Activated B cell treated with CpG ODN at 0.5 μM for 24 hours (primary cell): ENCODE measurements around the gene TGM1. TPM values are rescaled to one million over a fixed set of nuclear protein-coding genes. Genes with fewer than 3 reads are reported as not detected.

Source experiments
- ATAC-seq: fragments of 200-7000 bp; cut with Tn5 transposase; one replicate; pipeline ENCODE4 v1.10.0; 2021; ENCODE audit warnings: low read depth, mild to moderate bottlenecking, moderate library complexity
- CTCF ChIA-PET: fragments of 350-600 bp; sonication (Branson Sonifier 250); formaldehyde crosslinking; loops from one replicate; lab custom pipeline; 2021; ENCODE audit warnings: antibody characterized with exemption; lab: Charles Lee
- POLR2A ChIA-PET: fragments of 350-600 bp; sonication (Branson Sonifier 250); formaldehyde crosslinking; loops from one replicate; lab custom pipeline; 2021; ENCODE audit warnings: antibody characterized with exemption; lab: Charles Lee
- DNase-seq: peaks from one replicate; pipeline ENCODE4 v3.0.0; 2022
- H3K27ac Mint-ChIP-seq: one replicate; pipeline ENCODE4 v1.8.0; 2020; ENCODE audit warnings: mixed read lengths
- H3K27me3 Mint-ChIP-seq: one replicate; pipeline ENCODE4 v1.8.0; 2021; ENCODE audit warnings: mixed read lengths
- H3K36me3 Mint-ChIP-seq: one replicate; pipeline ENCODE4 v1.8.0; 2021; ENCODE audit warnings: low read depth, mixed read lengths
- H3K4me1 Mint-ChIP-seq: one replicate; pipeline ENCODE4 v1.8.0; 2021; ENCODE audit warnings: mixed read lengths
- H3K4me3 Mint-ChIP-seq: one replicate; pipeline ENCODE4 v1.8.0; 2020; ENCODE audit warnings: mild to moderate bottlenecking, mixed read lengths
- H3K9me3 Mint-ChIP-seq: one replicate; pipeline ENCODE4 v1.8.0; 2020; ENCODE audit warnings: mixed read lengths
- CTCF ChIP-seq: fragments of 200-600 bp; IDR thresholded peaks from one replicate; pipeline ENCODE4 v1.8.0; 2022; ENCODE audit warnings: antibody characterized with exemption, mild to moderate bottlenecking
- intact Hi-C: fragments of 100-400 bp; cut with micrococcal nuclease; formaldehyde crosslinking; loops from one replicate; pipeline ENCODE4 v1.15.1; 2024
- total RNA-seq: library from RNA; stranded (reverse); gene quantifications from 2 replicates; pipeline ENCODE4 v1.2.3, GENCODE V29; 2022

TGM1 gene
- total RNA-seq, 1 donor from 2014 or later: 6.5 TPM

- no peak for TF ChIP-seq CTCF
- peaks cover 68% of the 10 kb centered on the region for H3K36me3 Mint-ChIP-seq
- ChIA-PET POLR2A (interaction anchor here (3.0 to 11.1 kb wide), 6 partner anchors 8 to 60 kb away, joined by 38 to 242 read pairs (median 104); partner anchors contain the start of genes CHMP4A, DHRS1, GMPR2 and MDP1), CTCF (interaction anchor here (1.3 to 3.6 kb wide), 2 partner anchors 24 to 191 kb away, joined by 4 to 20 read pairs; partner anchors contain the start of gene MDP1)
- H3K27ac Mint-ChIP-seq: peak overlapping the region; percentile 59
- peak overlapping the region; percentile 99 for H3K4me3 Mint-ChIP-seq
- H3K27me3 Mint-ChIP-seq: no peaks in the 10 kb centered on the region
- intact Hi-C loops: no loop called here
- no peak for ATAC-seq
- DNase-seq: no peak
- H3K9me3 Mint-ChIP-seq: no peaks in the 10 kb centered on the region
- H3K4me1 Mint-ChIP-seq: peaks cover 67% of the 10 kb centered on the region
Observed at GRCh38 chr14:24240110-24240918, 22.7 kb downstream of the TGM1 start.

- no peak for ATAC-seq
- H3K36me3 Mint-ChIP-seq: peaks cover 78% of the 10 kb centered on the region
- intact Hi-C loops: no loop called here
- ChIA-PET POLR2A (interaction anchor here (0.5 to 11.1 kb wide), 13 partner anchors 10 to 191 kb away, joined by 3 to 242 read pairs (median 3); partner anchors contain the start of genes CBLN3, CHMP4A, DHRS1 and KHNYN), CTCF (interaction anchor here (1.1 to 1.8 kb wide), 4 partner anchors 23 to 193 kb away, joined by 3 to 4 read pairs (median 4); partner anchors contain the start of gene MDP1)
- no peak for DNase-seq
- TF ChIP-seq CTCF: no peak
- peak overlapping the region; percentile 45 for H3K4me3 Mint-ChIP-seq
- no peaks in the 10 kb centered on the region for H3K27me3 Mint-ChIP-seq
- peak overlapping the region; percentile 54 for H3K27ac Mint-ChIP-seq
- no peaks in the 10 kb centered on the region for H3K9me3 Mint-ChIP-seq
- H3K4me1 Mint-ChIP-seq: peaks cover 71% of the 10 kb centered on the region
Observed at GRCh38 chr14:24238527-24239037, 24.4 kb downstream of the TGM1 start.

- Mint-ChIP-seq H3K9me3 (no peaks in the 10 kb centered on the region), H3K4me1 (peaks cover 71% of the 10 kb centered on the region), H3K27ac (peak overlapping the region; percentile 16), H3K4me3 (no peak overlapping the region), H3K27me3 (no peaks in the 10 kb centered on the region), H3K36me3 (peaks cover 78% of the 10 kb centered on the region)
- ChIA-PET CTCF (interaction anchor here (1.0 to 1.8 kb wide), 4 partner anchors 22 to 70 kb away, joined by 3 to 6 read pairs (median 4); partner anchors contain the start of gene MDP1), POLR2A (interaction anchor here (0.5 to 11.1 kb wide), 14 partner anchors 9 to 192 kb away, joined by 3 to 242 read pairs (median 4); partner anchors contain the start of genes CBLN3, CHMP4A, DHRS1 and KHNYN)
- ATAC-seq: no peak
- intact Hi-C loops: no loop called here
- TF ChIP-seq CTCF: no peak
- no peak for DNase-seq
Observed at GRCh38 chr14:24238123-24238522, 24.9 kb downstream of the TGM1 start.

- Mint-ChIP-seq H3K4me1 (peaks cover 73% of the 10 kb centered on the region), H3K36me3 (peaks cover 79% of the 10 kb centered on the region), H3K4me3 (no peak overlapping the region), H3K27ac (peak overlapping the region; percentile 6), H3K27me3 (no peaks in the 10 kb centered on the region), H3K9me3 (no peaks in the 10 kb centered on the region)
- ChIA-PET CTCF (interaction anchor here (1.0 to 1.8 kb wide), 3 partner anchors 22 to 71 kb away, joined by 3 to 6 read pairs (median 4); partner anchors contain the start of gene MDP1), POLR2A (interaction anchor here (0.9 to 11.1 kb wide), 11 partner anchors 9 to 192 kb away, joined by 3 to 242 read pairs (median 5); partner anchors contain the start of genes CBLN3, CHMP4A, DHRS1 and KHNYN)
- no peak for TF ChIP-seq CTCF
- no peak for DNase-seq
- intact Hi-C loops: no loop called here
- ATAC-seq: no peak
Observed at GRCh38 chr14:24237463-24237955, 25.5 kb downstream of the TGM1 start.
